Measurements from ENCODE around the gene AK8. TPM values are rescaled to one million over a fixed set of nuclear protein-coding genes. Genes with fewer than 3 reads are reported as not detected.

The AK8 gene
- total RNA-seq, 1 experiment from 2014 or later: 2.5 TPM

- ChIA-PET POLR2A (no interaction called here), CTCF (no interaction called here)
- no peak overlapping the region for H3K27ac ChIP-seq (ENCODE audit: low read depth, low read length)
Measured at GRCh38 chr9:132769906-132770769, 107.9 kb downstream of the AK8 start.

More at GRCh38 chr9:132769906-132770769, 107.9 kb downstream of the AK8 start:
- TF ChIP-seq SRF (IDR thresholded peaks at IDR 0.05; ENCODE audit: low read depth): no peak
- no peak for TF ChIP-seq EZH2 (IDR thresholded peaks at IDR 0.05)
- TF ChIP-seq SIN3A (IDR thresholded peaks at IDR 0.05; ENCODE audit: low read depth): no peak
- TF ChIP-seq REST (IDR thresholded peaks at IDR 0.05; ENCODE audit: low read depth): no peak
- TF ChIP-seq MAX (IDR thresholded peaks at IDR 0.05): no peak
- no peak for TF ChIP-seq JUND (IDR thresholded peaks at IDR 0.05)
- TF ChIP-seq ATF3 (IDR thresholded peaks at IDR 0.05): no peak
- TF ChIP-seq ZFX (IDR thresholded peaks at IDR 0.05): no peak
- TF ChIP-seq TCF7L2 (IDR thresholded peaks at IDR 0.05; ENCODE audit: borderline replicate concordance, extremely low read depth, insufficient read depth, insufficient read length): no peak
- Histone ChIP-seq H3K36me3 (ENCODE audit: control insufficient read depth in 1 of 2, insufficient read depth in 2 of 2, low read length in 2 of 2) (no peaks in the 10 kb centered on the region), H3K4me3 (replicated peaks in 1 of 2; ENCODE audit: low read depth in 1 of 2, low read length in 2 of 2) (no peak overlapping the region), H2AFZ (ENCODE audit: low read depth, low read length, poor library complexity, severe bottlenecking) (no peak overlapping the region), H3K9ac (ENCODE audit: low read length) (no peak overlapping the region), H3K4me2 (ENCODE audit: low read length) (no peak overlapping the region), H4K20me1 (ENCODE audit: insufficient read depth) (no peaks in the 10 kb centered on the region), H3K9me2 (ENCODE audit: insufficient read depth) (no peaks in the 10 kb centered on the region), H3K27me3 (ENCODE audit: insufficient read depth, low read length) (no peaks in the 10 kb centered on the region), H3K79me2 (ENCODE audit: insufficient read depth, low read length) (no peaks in the 10 kb centered on the region), H3K4me1 (ENCODE audit: control insufficient read depth in 1 of 2, insufficient read depth in 2 of 2, low read length in 2 of 2) (no peaks in the 10 kb centered on the region), H3K9me3 (ENCODE audit: control insufficient read depth in 1 of 2, insufficient read depth in 1 of 2, low read depth in 1 of 2, low read length in 2 of 2) (peaks cover 0 to 7% of the 10 kb centered on the region in 2 experiments; a peak in 1 of 4 replicates)
- DNase-seq (ENCODE audit: low read depth, low spot score): no peak
- intact Hi-C loops (cut with micrococcal nuclease): no loop called here
- ATAC-seq: no peak
- BruUV-seq (replicated peaks): no TSS peak
- RAD21 ChIA-PET (ENCODE audit: low non-redundant PET in 1 of 2, low total read pairs in 2 of 2, uncharacterized antibody in 2 of 2, unreplicated experiment in 2 of 2): no interaction called here
